GM21825 (cell line): ENCODE measurements around the gene PKD2L1.

Experiments used
- ATAC-seq: cut with Tn5 transposase; IDR thresholded peaks from one replicate; pipeline ENCODE4 v1.9.1; 2021; ENCODE audit warnings: mild to moderate bottlenecking, moderate library complexity; ENCODE audit not compliant: unreplicated experiment

The PKD2L1 gene

DNA sequence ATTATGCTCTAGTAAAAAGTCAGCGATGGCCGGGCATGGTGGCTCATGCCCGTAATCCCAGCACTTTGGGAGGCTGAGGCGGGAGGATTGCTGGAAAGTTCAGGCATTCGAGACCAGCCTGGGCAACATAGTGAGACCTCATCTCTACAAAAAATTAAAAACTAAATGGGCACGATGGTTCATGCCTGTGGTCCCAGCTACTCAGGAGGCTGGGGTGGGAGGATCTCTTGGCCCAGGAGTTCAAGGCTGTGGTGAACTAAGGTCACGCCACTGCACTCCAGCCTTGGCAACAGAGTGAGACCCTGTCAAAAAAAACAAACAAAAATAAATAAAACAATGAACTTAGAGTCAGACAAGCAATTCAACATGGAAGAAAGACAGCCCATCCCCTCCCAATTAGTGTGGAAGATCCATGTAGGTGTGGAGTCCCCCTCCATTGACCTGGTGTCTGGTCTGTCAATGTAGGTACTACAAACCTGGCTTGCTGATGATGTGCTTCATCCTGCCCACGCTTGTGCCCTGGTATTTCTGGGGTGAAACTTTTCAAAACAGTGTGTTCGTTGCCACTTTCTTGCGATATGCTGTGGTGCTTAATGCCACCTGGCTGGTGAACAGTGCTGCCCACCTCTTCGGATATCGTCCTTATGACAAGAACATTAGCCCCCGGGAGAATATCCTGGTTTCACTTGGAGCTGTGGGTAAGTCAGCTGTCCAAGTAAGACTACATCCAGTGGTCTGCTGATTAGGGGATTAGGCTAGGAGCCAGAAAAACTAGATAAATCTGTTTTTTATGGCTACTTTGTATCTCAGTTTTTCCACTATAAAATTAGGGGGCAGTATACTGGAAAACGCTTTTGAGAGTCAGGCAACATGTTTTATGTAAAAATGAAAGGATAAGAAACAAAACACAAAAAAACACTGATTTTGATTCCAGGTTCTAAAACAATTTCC, 26.3 kb upstream of the PKD2L1 start:
- ATAC-seq = no peak

DNA sequence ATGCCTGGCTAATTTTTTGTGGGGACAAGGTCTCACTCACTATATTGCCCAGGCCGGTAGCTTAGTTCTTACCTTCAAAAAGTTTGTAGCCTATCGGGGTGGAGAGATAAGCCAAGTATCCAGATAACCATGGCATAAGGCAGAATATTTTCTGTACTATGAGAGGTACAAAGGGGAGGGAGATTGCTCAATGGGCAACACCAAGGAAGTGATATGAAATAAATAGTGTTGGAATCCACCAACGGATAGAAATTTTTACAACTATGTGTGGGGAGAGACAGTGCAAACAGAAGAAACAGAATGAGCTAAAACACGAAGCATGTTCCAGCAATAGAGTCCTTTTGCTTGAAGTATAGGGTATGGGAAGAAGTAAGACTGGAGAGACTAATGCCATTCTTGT, 25.1 kb upstream of the PKD2L1 start:
- ATAC-seq = no peak

DNA sequence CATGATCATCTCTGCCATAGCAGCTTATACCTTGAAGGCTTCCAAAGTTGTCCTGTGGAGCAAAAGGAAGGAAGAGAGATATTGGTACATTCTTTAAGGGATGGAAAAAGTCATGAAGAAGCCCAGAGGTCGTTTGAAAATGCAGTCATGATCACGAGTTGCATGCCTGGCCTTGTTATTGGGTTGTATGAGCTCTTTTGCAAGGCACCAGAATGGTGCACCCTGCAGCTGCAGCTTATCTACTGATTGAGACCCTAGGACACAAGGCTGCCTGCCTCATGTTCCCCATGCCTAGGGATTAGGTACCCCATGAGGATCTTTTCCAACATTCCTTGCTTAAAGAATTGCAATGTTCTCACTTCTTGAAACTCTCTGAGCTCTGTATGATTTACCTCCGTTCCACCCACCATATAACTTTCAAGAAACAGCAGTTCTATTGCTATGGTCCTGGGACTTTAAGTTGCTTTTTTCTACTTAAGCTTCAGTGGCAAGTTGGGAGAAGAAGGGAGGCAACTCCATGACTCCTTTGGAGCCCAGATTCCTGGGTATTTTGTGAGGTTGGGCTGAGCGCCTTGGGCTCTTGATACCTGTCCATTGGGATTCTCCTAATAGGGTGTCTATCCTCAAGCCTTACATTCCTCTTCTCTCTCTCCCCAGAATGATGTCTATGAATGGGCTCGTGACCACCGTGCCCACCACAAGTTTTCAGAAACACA, 23.9 kb upstream of the PKD2L1 start:
- no peak for ATAC-seq

DNA sequence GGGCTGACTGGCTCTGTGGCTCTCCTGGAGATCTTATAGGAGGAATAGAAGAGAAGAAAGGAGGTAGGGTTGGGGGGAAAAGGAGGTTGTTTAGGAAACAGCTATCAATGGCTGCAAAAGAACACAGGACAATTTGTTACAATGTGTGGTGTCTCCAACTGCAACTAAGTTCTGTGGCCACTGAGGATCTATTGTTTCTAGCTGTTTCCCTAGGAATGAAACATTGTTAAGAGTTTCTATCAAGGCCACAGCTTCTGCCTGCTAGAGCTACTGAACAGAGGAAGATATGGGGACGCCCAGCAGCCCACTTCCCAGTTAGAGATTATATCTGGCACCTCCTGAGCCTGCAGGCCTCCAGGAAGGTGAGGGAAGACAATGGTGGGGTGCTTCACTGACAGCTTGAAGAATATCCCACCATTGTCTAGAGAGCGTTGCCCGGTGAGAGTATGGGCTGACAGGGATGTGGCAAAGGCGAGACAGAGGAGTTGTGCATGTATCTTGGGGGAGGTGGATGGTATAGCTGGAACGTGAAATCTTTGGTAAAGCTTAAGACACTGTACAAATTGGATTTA, 21.0 kb upstream of the PKD2L1 start:
- ATAC-seq = no peak

DNA sequence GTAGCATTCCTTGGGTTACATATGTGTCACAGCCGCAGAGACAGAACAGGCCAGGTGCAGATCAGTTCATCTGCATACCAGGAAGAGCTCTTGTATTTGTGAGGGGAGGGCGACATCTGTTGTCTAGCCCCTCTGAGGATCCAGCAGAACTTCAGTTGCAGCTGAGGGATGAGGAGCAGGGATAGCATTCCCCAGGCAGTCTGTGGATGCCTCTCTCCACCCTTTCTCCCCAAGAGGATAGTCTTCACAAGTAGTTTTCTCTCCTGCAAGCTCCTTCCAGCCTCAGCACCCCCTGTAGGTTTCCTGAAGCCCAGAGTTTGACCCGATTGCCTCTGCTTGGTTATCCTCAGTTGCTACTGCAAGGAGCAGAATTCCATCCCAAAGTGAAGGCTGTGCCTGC, 19.6 kb upstream of the PKD2L1 start:
- ATAC-seq = no peak

DNA sequence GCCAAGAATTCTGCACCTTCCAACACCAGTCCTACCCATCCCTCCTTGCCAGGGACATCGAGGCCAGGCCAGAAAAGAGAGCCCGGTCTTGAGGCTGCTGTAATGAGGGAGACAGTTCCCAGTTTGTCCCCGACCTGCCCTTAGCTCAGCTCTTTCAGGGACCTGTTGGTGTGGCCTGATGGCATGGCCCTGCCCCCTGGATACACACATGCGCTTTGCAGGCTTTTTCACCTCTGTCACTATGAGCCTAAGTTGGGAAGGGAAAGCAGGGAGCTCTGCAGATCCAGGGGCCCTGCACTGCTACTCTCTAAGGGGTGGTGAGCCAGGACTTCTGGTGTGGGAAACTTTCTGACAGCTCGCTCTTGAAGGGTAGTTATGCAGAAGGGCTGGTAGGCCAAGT, 19.1 kb upstream of the PKD2L1 start:
- no peak for ATAC-seq

DNA sequence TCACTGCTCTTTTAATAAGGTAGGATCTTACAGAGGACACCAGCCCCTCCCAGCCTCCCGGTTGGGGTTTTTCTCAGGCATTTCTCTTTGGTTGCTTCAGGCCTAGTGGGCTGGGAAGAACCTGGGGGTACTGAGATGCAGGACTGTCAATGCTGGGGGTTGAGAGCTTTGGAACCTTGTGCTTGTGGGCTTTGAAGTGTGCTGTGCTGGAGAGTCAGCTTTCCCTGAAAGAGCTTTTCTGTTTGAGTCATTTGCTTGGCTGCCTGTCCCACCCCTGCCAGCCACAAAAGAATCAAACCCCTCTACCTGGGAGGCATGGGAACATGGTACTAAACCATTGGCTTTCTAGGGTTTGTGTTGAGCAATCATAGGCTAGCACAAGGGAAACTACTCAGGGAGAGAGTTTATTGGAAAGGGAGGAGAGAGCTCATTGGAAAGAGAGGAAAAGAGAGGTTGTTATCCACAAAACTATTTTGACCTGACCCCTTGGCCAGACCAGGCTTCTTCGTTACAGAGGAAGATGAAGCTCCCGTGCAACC, 18.4 kb upstream of the PKD2L1 start:
- ATAC-seq = no peak

DNA sequence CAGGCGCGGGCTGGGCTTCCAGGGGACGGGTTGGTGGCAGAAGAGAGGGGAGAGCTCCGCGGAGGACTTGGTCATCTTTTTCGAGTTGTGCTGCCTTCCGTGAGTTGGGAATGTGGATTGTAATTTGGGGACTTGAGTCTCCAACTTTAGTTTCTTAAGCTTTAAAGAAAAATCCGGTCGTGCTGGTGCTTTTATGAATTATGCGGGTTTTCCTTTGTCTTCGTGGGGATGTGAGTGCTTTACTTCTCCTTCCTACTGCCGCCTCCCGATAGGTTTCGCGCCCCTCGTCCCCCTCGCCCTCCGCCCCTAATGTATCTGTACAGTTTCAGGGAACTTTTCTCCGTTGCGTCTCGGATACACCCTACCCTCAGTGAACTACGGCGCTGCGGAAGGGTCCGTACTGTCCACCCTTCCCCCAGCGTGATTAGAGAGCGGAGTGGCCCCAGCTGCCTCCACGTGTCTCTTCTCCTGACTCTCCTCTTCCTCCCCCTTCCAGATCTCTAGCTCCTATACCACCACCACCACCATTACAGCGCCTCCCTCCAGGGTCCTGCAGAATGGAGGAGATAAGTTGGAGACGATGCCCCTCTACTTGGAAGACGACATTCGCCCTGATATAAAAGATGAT, 17.7 kb upstream of the PKD2L1 start:
- no peak for ATAC-seq

DNA sequence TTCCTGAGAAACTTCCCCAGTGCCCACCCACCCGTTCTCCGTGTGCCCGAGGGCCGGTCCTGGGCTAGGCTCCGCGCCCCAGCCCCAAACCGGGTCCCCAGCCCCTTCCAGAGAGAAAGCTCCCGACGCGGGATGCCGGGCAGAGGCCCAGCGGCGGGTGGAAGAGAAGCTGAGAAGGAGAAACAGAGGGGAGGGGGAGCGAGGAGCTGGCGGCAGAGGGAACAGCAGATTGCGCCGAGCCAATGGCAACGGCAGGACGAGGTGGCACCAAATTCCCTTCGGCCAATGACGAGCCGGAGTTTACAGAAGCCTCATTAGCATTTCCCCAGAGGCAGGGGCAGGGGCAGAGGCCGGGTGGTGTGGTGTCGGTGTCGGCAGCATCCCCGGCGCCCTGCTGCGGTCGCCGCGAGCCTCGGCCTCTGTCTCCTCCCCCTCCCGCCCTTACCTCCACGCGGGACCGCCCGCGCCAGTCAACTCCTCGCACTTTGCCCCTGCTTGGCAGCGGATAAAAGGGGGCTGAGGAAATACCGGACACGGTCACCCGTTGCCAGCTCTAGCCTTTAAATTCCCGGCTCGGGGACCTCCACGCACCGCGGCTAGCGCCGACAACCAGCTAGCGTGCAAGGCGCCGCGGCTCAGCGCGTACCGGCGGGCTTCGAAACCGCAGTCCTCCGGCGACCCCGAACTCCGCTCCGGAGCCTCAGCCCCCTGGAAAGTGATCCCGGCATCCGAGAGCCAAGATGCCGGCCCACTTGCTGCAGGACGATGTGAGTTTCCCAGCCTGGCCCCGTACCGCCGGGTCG, 16.9 kb upstream of the PKD2L1 start, which contains the start of gene SCD:
Gene SCD (plus strand): TSS at position 469 of the 803 bp plus-strand sequence. CDS start 272 bp downstream, at position 741.
- peak; percentile 80 for ATAC-seq

DNA sequence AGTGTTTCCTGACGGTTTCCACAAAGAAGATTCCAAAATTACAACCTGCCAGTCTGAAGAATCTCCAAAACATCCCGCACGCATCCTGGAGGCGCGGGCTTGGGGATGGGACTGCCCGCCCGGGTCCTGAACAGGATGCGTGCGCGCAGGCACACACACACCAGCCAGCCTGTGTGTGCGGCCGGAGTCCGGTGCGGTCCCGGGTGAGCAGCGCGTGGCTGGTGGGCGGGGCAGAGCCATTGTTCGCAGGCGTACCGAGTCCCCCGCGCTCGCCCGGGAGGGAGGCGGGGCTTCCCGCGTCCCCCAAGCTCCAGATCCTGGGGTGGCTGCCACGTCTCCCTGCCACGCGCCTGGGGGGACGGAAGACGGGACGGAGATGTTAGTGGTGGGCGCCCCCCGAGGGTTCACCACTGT, 16.3 kb upstream of the PKD2L1 start:
- ATAC-seq = peak; percentile 69

DNA sequence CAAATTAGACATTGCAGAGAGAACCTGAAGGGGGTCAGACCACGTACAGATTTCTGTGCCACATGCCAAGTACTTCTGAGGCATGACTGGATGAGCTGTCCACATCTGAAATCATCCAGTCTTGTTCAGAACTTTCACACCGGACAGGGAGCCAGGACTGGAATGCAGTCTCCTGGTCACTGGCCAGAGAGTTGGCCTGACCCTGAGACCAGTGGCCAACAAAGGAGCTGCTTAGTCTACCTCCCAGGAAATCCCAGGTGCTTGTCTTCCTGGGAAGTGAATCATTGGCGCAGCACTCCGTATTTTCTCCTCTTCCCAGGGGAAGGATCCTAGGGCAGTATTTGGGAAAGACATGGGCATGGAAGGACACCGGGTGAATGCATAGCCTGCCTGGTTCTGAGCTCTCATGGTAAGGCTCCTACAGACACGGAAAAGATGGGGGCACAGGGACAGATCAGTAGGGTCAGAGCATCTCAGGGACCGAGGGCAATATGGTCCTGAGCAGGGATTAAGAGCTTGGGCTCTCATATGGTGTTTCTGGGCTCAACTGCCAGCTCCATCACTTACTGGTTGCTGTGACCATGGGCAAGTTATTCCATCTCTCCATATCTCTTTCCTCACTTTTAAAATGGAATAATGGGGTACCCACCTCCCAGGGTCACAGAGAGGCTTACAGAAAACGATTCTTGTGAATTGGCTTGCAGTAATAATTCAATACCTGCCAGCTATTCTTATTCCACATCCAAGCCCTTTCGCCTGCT, 15.7 kb upstream of the PKD2L1 start:
- no peak for ATAC-seq

DNA sequence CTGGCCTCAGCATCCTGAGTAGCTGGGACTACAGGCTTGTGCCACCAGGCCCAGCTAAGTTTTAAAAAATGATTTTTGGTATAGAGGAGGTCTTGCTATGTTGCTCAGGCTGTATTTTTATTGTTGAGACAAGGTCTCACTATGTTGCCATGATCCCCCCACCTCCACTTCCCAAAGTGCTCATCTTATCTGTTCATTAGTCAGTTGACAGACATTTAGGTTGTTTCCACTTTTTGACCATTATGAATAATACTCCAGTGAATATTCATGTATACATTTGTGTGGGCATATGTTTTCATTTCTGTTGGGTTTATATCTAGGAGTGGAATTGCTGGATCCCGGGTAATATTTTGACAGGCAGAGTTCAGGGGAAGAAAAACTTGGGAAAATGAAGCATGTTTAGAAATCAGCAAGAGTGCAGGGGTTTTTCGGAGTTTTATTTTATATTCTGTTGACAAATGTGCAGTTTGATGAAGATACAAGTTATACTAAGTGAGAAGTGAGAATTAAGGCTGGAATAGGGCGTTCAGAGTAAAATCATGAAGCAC, 14.3 kb upstream of the PKD2L1 start:
- no peak for ATAC-seq

DNA sequence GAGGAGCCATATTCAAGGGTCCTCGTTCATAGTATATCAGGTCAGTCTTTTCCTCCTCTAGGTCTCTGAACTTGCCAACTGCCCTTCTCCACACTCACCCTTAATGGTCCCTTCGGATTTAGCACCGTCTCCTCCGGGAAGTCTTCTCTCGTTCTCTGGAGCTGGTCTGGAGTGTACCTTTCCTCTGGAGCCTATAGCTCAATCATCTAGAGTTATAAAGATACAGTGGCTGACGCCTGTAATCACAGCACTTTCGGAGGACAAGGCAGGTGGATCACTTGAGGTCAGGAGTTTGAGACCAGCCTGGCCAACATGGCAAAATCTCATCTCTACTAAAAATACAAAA, 12.6 kb upstream of the PKD2L1 start:
- ATAC-seq = no peak

DNA sequence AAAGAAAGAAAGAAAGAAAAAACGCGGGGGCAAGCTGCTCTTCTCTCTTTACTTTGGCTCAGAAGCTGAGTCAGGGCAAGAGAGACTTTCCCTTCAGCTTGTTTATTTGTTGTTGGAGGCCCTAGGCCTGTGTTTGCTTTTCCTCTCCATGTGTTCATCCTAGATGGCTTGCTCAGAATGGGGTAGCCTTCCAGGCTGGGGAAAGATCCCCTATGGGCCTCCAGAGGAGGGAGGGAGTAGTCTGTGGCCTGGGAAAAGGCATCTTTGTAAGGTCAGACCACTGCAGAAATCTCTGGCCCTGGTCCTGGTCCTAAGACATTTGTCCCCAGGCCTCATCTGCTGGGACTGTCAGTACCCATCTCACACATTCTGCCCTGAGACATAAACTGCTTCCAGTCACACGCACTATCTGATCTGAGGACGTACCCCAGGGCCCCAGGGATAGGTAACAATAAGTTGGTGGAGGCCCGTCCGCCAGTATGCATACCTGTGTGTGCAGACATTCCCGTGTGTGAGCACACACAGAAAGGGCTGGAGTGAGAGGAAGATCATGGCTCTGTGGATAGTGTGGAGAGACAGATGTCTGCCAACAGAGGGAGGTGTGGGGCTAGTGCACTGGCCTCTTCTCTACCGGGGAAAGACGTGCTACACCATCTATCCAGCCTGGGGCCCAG, 12.1 kb upstream of the PKD2L1 start:
- ATAC-seq = peak; percentile 21

DNA sequence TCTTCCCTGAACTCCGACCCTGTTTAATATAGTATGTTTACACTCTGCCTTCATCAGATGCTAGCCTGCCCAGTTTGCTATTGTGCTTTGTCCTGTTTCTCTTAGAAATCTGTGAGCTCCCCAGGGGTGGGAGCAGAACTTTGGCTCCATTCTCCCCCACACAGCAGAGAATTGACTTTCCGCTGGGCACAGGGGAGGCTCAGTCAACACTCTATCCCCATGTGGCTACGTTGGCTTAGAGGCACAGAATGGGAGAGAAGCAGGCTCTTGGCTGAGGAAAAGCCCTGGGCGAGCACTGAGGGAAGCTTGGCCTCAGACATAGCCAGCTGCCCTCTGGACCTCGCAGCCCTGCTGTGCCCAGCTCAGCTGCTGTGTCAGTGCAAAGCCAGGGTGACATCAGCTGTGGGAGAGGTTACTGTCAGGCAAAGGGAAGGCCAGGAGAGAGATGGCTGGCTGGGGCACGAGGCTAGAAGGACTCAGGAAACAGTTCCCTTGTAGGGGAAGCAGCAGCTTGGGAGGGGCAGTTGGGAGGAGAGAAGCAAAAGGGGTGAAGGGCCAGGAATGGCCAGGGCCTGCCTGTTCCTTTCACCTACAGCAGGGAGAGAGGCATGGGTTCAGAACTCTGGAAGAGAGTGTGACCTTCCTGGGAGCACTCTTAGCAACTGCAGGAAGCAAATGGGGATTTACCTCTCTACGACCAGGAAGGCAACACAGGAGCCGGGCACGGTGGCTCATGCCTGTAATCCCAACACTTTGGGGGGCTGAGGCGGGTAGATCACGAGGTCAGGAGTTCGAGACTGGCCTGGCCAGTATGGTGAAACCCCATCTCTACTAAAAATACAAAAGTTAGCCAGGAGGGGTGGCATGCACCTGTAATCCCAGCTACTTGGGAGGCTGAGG, 11.2 kb upstream of the PKD2L1 start:
- no peak for ATAC-seq

DNA sequence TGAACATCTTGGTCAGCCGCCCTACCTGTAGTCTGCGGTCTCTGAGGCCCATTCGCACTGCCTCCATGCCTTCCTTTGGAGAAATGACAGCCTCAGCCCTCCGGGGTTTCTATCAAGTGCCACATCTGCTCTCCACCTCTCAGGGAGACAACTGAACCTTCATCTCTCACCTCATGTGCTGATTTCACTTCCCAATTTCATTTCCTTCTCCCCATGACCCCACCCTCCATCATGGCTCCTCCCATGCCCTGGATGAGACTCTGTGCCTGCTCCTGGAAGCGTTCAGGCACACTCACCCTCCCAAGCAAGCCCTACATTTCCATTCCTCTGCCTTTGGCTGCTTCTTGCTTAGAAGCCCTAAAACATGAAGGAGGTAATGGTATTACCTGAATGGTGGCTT, 9.2 kb upstream of the PKD2L1 start:
- peak; percentile 58 for ATAC-seq

DNA sequence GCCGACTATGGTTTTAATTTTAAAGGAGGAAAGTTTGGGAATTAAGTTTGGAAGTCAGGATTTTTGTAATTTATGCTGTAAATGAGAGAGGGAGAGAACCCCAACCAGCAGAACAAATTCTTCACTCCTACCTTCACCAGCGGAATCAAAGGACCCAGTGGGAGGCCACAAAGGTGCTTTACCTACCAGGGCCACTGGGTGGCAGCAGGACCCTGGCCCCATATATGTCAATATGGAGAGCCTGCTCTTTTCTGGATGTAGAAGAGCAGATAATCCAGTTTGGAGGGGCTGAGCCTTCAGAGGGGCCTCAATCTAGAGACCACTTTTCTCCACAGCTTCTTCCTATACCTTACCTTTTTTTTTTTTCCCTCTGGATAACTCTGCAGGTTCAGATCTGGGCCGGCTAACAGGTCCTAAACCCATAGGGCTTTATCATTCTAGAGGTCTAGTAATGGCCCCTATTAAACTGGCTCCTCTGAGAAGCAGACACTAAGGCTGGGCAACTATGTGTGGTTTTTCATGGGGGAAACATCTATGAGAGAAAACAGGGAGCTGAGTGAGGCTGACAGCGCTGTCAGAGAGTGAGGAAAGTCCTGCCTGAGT, 8.5 kb upstream of the PKD2L1 start:
- ATAC-seq = no peak
